ENCODE data around the gene CYP2B6. TPM values are rescaled to one million over a fixed set of nuclear protein-coding genes. Genes with fewer than 3 reads are reported as not detected.
"Not testable (repeated sequence)": the region's sequence is repeated elsewhere in the genome, so short reads cannot be mapped to it uniquely, and the experiment has no call there.

The CYP2B6 gene
- total RNA-seq, 2 experiments from 2014 or later: not detected

- POLR2A ChIA-PET: no interaction called here
These were observed 32.1 kb downstream of the CYP2B6 start for GRCh38 chr19:41023193-41023592.

GRCh38 chr19:41025411-41025810 lies 34.3 kb downstream of the CYP2B6 start:
- CTCF ChIA-PET: no interaction called here
- Mint-ChIP-seq H3K36me3 (no peaks in the 10 kb centered on the region), H3K27ac (no peak overlapping the region), H3K4me1 (ENCODE audit: low read depth) (no peaks in the 10 kb centered on the region), H3K27me3 (peaks cover 28% of the 10 kb centered on the region), H3K9me3 (no peaks in the 10 kb centered on the region), H3K4me3 (no peak overlapping the region)
- no peak for DNase-seq
- POLR2A ChIA-PET: no interaction called here
- intact Hi-C loops (cut with micrococcal nuclease): no loop called here

More at GRCh38 chr19:41023193-41023592, 32.1 kb downstream of the CYP2B6 start:
- Mint-ChIP-seq H3K27me3 (peaks cover 28% of the 10 kb centered on the region), H3K9me3 (no peaks in the 10 kb centered on the region), H3K4me1 (ENCODE audit: low read depth) (no peaks in the 10 kb centered on the region), H3K36me3 (no peaks in the 10 kb centered on the region), H3K4me3 (no peak overlapping the region), H3K27ac (no peak overlapping the region)
- DNase-seq: no peak
- CTCF ChIA-PET: interaction anchor here (1.1 to 1.3 kb wide), 2 partner anchors 121 to 174 kb away, joined by 3 read pairs; no protein-coding TSS in a partner anchor
- intact Hi-C loops (cut with micrococcal nuclease): no loop called here

GRCh38 chr19:41025871-41026270 lies 34.8 kb downstream of the CYP2B6 start:
- ChIA-PET POLR2A (no interaction called here), CTCF (no interaction called here)
- Mint-ChIP-seq H3K27me3 (peaks cover 28% of the 10 kb centered on the region), H3K4me3 (no peak overlapping the region), H3K9me3 (no peaks in the 10 kb centered on the region), H3K27ac (no peak overlapping the region), H3K36me3 (no peaks in the 10 kb centered on the region), H3K4me1 (ENCODE audit: low read depth) (no peaks in the 10 kb centered on the region)
- DNase-seq: no peak
- intact Hi-C loops (cut with micrococcal nuclease): no loop called here

- Mint-ChIP-seq H3K9me3 (peaks cover under 1% of the 10 kb centered on the region), H3K36me3 (peaks cover under 1% of the 10 kb centered on the region), H3K4me1 (ENCODE audit: low read depth) (no peaks in the 10 kb centered on the region), H3K27me3 (peaks cover 28% of the 10 kb centered on the region), H3K4me3 (no peak overlapping the region), H3K27ac (no peak overlapping the region)
- CTCF ChIA-PET: no interaction called here
- DNase-seq: no peak
- POLR2A ChIA-PET: no interaction called here
- intact Hi-C loops (cut with micrococcal nuclease): no loop called here
These were observed 36.3 kb downstream of the CYP2B6 start for GRCh38 chr19:41027273-41027967.

- Mint-ChIP-seq H3K27ac (no peak overlapping the region), H3K9me3 (peaks cover 10% of the 10 kb centered on the region), H3K36me3 (peaks cover 4% of the 10 kb centered on the region), H3K4me3 (no peak overlapping the region), H3K4me1 (ENCODE audit: low read depth) (peaks cover 5% of the 10 kb centered on the region), H3K27me3 (peaks cover 22% of the 10 kb centered on the region)
- CTCF ChIA-PET: no interaction called here
- intact Hi-C loops (cut with micrococcal nuclease): no loop called here
- POLR2A ChIA-PET: no interaction called here
- no peak for DNase-seq
These were observed 38.7 kb downstream of the CYP2B6 start for GRCh38 chr19:41029524-41030432.

- H3K36me3 Mint-ChIP-seq: peaks cover 4% of the 10 kb centered on the region
- peaks cover 5% of the 10 kb centered on the region for H3K4me1 Mint-ChIP-seq (ENCODE audit: low read depth)
- ChIA-PET CTCF (no interaction called here), POLR2A (no interaction called here)
- peaks cover 16% of the 10 kb centered on the region for H3K27me3 Mint-ChIP-seq
- H3K27ac Mint-ChIP-seq: no peak overlapping the region
- intact Hi-C loops (cut with micrococcal nuclease): no loop called here
- DNase-seq: no peak
- H3K4me3 Mint-ChIP-seq: no peak overlapping the region
- peaks cover 10% of the 10 kb centered on the region for H3K9me3 Mint-ChIP-seq
These were observed 39.6 kb downstream of the CYP2B6 start for GRCh38 chr19:41030651-41031050.

- intact Hi-C loops (cut with micrococcal nuclease): no loop called here
- Mint-ChIP-seq H3K4me1 (ENCODE audit: low read depth) (peaks cover 5% of the 10 kb centered on the region), H3K27me3 (peaks cover 8% of the 10 kb centered on the region), H3K4me3 (no peak overlapping the region), H3K27ac (no peak overlapping the region), H3K9me3 (peaks cover 10% of the 10 kb centered on the region), H3K36me3 (peaks cover 4% of the 10 kb centered on the region)
- ChIA-PET CTCF (no interaction called here), POLR2A (no interaction called here)
- no peak for DNase-seq
These were observed 40.8 kb downstream of the CYP2B6 start for GRCh38 chr19:41031916-41032315.

GRCh38 chr19:41033324-41033723 lies 42.2 kb downstream of the CYP2B6 start:
- intact Hi-C loops (cut with micrococcal nuclease); H3K27ac Mint-ChIP-seq; H3K9me3 Mint-ChIP-seq; CTCF ChIA-PET; DNase-seq; POLR2A ChIA-PET; H3K4me3 Mint-ChIP-seq; H3K27me3 Mint-ChIP-seq; H3K36me3 Mint-ChIP-seq; H3K4me1 Mint-ChIP-seq (ENCODE audit: low read depth): not testable (repeated sequence)

- H3K27ac Mint-ChIP-seq: no peak overlapping the region
- no peaks in the 10 kb centered on the region for H3K4me1 Mint-ChIP-seq (ENCODE audit: low read depth)
- no peaks in the 10 kb centered on the region for H3K9me3 Mint-ChIP-seq
- intact Hi-C loops (cut with micrococcal nuclease): no loop called here
- no peaks in the 10 kb centered on the region for H3K36me3 Mint-ChIP-seq
- DNase-seq: no peak
- H3K27me3 Mint-ChIP-seq: peaks cover 6% of the 10 kb centered on the region
- POLR2A ChIA-PET: no interaction called here
- CTCF ChIA-PET: no interaction called here
- no peak overlapping the region for H3K4me3 Mint-ChIP-seq
These were observed 48.7 kb downstream of the CYP2B6 start for GRCh38 chr19:41039806-41040205.

- CTCF ChIA-PET, H3K9me3 Mint-ChIP-seq: not testable (repeated sequence)
These were observed 54.0 kb downstream of the CYP2B6 start for GRCh38 chr19:41045095-41045494.

GRCh38 chr19:41050426-41050825 lies 59.3 kb downstream of the CYP2B6 start:
- H3K27me3 Mint-ChIP-seq: peaks cover 13% of the 10 kb centered on the region
- POLR2A ChIA-PET: no interaction called here

More at GRCh38 chr19:41045095-41045494, 54.0 kb downstream of the CYP2B6 start:
- H3K4me3 Mint-ChIP-seq; H3K27me3 Mint-ChIP-seq; DNase-seq; intact Hi-C loops (cut with micrococcal nuclease); H3K27ac Mint-ChIP-seq; H3K36me3 Mint-ChIP-seq; H3K4me1 Mint-ChIP-seq (ENCODE audit: low read depth): not testable (repeated sequence)
- POLR2A ChIA-PET: interaction anchor here (0.6 kb wide), 1 partner anchor 157 kb away, joined by 3 read pairs; no protein-coding TSS in a partner anchor

GRCh38 chr19:41052162-41052561 lies 61.1 kb downstream of the CYP2B6 start:
- CTCF ChIA-PET; H3K4me1 Mint-ChIP-seq (ENCODE audit: low read depth); H3K4me3 Mint-ChIP-seq; H3K36me3 Mint-ChIP-seq; POLR2A ChIA-PET; H3K9me3 Mint-ChIP-seq; intact Hi-C loops (cut with micrococcal nuclease); DNase-seq; H3K27ac Mint-ChIP-seq: not testable (repeated sequence)
- peaks cover 19% of the 10 kb centered on the region for H3K27me3 Mint-ChIP-seq

More at GRCh38 chr19:41050426-41050825, 59.3 kb downstream of the CYP2B6 start:
- Mint-ChIP-seq H3K27ac (no peak overlapping the region), H3K36me3 (no peaks in the 10 kb centered on the region), H3K9me3 (no peaks in the 10 kb centered on the region), H3K4me1 (ENCODE audit: low read depth) (no peaks in the 10 kb centered on the region), H3K4me3 (no peak overlapping the region)
- DNase-seq: no peak
- CTCF ChIA-PET: no interaction called here
- intact Hi-C loops (cut with micrococcal nuclease): no loop called here
